ENCODE data around the gene PLA2G4C. TPM values are rescaled to one million over a fixed set of nuclear protein-coding genes. Genes with fewer than 3 reads are reported as not detected.

Gene PLA2G4C
- total RNA-seq, 4 donors from 2014 or later = 4.8 to 17.7 (median 10.5) TPM

GRCh38 chr19:48149430-48149829 lies 38.8 kb upstream of the PLA2G4C start:
- WGBS, 2 donors = 82 to 91% methylated on average over 6 of the region's 6 CpGs
- Histone ChIP-seq H3K9me3 (no peaks in the 10 kb centered on the region), H3K4me1 (no peaks in the 10 kb centered on the region), H3K4me3 (replicated peaks in 1 of 3) (no peak overlapping the region), H3K27me3 (no peaks in the 10 kb centered on the region), H3K27ac (no peak overlapping the region), H3K36me3 (peaks cover 0 to 4% of the 10 kb centered on the region in 2 donors)
- intact Hi-C loops (cut with DNase I) = no loop called here
- no peak for DNase-seq
- TF ChIP-seq POLR2A (IDR thresholded peaks at IDR 0.05) (no peak), CTCF (IDR thresholded peaks at IDR 0.05) (no peak)

- DNase-seq = no peak
- no peaks in the 10 kb centered on the region for H3K4me1 ChIP-seq
- intact Hi-C loops (cut with DNase I) = no loop called here
- H3K27me3 ChIP-seq = no peaks in the 10 kb centered on the region
- H3K9me3 ChIP-seq = no peaks in the 10 kb centered on the region
- 87 to 97% methylated on average over 9 of the region's 9 CpGs for WGBS, 2 donors
- no peak overlapping the region for H3K27ac ChIP-seq
- H3K4me3 ChIP-seq (replicated peaks in 1 of 3) = no peak overlapping the region
- H3K36me3 ChIP-seq = peaks cover 0 to 4% of the 10 kb centered on the region in 2 donors
- no peak for TF ChIP-seq CTCF (IDR thresholded peaks at IDR 0.05)
- TF ChIP-seq POLR2A (IDR thresholded peaks at IDR 0.05) = no peak
These were observed 38.0 kb upstream of the PLA2G4C start for GRCh38 chr19:48148576-48148975.

- no peak overlapping the region for H3K27ac ChIP-seq
- peaks cover 0 to 4% of the 10 kb centered on the region in 2 donors for H3K36me3 ChIP-seq
- no peak overlapping the region for H3K4me3 ChIP-seq (replicated peaks in 1 of 3)
- 82 to 95% methylated on average over 3 to 4 of the region's 4 CpGs for WGBS, 2 donors
- no peaks in the 10 kb centered on the region for H3K9me3 ChIP-seq
- H3K27me3 ChIP-seq = no peaks in the 10 kb centered on the region
- DNase-seq = no peak
- intact Hi-C loops (cut with DNase I) = no loop called here
- TF ChIP-seq CTCF (IDR thresholded peaks at IDR 0.05) (no peak), POLR2A (IDR thresholded peaks at IDR 0.05) (no peak)
- H3K4me1 ChIP-seq = no peaks in the 10 kb centered on the region
These were observed 37.1 kb upstream of the PLA2G4C start for GRCh38 chr19:48147597-48148175.

GRCh38 chr19:48139053-48139452 lies 28.4 kb upstream of the PLA2G4C start:
- H3K4me3 ChIP-seq (replicated peaks in 1 of 3) = no peak overlapping the region
- H3K27me3 ChIP-seq = no peaks in the 10 kb centered on the region
- H3K9me3 ChIP-seq = no peaks in the 10 kb centered on the region
- H3K4me1 ChIP-seq = no peaks in the 10 kb centered on the region
- WGBS, 2 donors = 86 to 91% methylated on average over 6 of the region's 6 CpGs
- intact Hi-C loops (cut with DNase I) = no loop called here
- TF ChIP-seq CTCF (IDR thresholded peaks at IDR 0.05) (no peak), POLR2A (IDR thresholded peaks at IDR 0.05) (no peak)
- no peaks in the 10 kb centered on the region for H3K36me3 ChIP-seq
- H3K27ac ChIP-seq = no peak overlapping the region
- no peak for DNase-seq

- H3K4me1 ChIP-seq = no peaks in the 10 kb centered on the region
- no peak overlapping the region for H3K4me3 ChIP-seq (replicated peaks in 1 of 3)
- DNase-seq = no peak
- 92 to 97% methylated on average over 20 to 24 of the region's 26 CpGs for WGBS, 2 donors
- H3K27me3 ChIP-seq = no peaks in the 10 kb centered on the region
- intact Hi-C loops (cut with DNase I) = no loop called here
- no peaks in the 10 kb centered on the region for H3K36me3 ChIP-seq
- no peak overlapping the region for H3K27ac ChIP-seq
- TF ChIP-seq POLR2A (IDR thresholded peaks at IDR 0.05) = no peak
- TF ChIP-seq CTCF (IDR thresholded peaks at IDR 0.05) = no peak
- no peaks in the 10 kb centered on the region for H3K9me3 ChIP-seq
These were observed 26.8 kb upstream of the PLA2G4C start for GRCh38 chr19:48137411-48137810.
